GOT3 (cell line): ENCODE data around the gene ETS2.

Experiments
- DNase-seq: peaks from one replicate; lab custom pipeline; 2025; ENCODE audit warnings: mixed read lengths; lab: John Stamatoyannopoulos, UW

Gene ETS2

GRCh38 chr21:38861989-38862683, 56.4 kb downstream of the ETS2 start:
- DNase-seq = no peak

GRCh38 chr21:38863291-38863690, 57.6 kb downstream of the ETS2 start:
- DNase-seq = no peak

- DNase-seq = no peak
Measured at GRCh38 chr21:38863843-38864363, 58.2 kb downstream of the ETS2 start.

GRCh38 chr21:38864964-38865363, 59.2 kb downstream of the ETS2 start:
- DNase-seq = no peak

GRCh38 chr21:38869196-38869595, 63.5 kb downstream of the ETS2 start:
- no peak for DNase-seq

GRCh38 chr21:38869946-38870345, 64.2 kb downstream of the ETS2 start:
- DNase-seq = no peak
